ENCODE results near the gene NDUFS1. TPM values are rescaled to one million over a fixed set of nuclear protein-coding genes. Genes with fewer than 3 reads are reported as not detected.

Gene NDUFS1
- total and polyA plus RNA-seq, 10 of the 15 experiments (the other 5 are each of a cell fraction or from before 2014, with no cell fraction given): 62.6 to 108 (median 90.4) TPM

- Histone ChIP-seq H2AFZ (ENCODE audit: control insufficient read depth, low read depth, low read length) (no peak overlapping the region), H3K79me2 (ENCODE audit: control insufficient read depth, insufficient read depth, low read length) (no peaks in the 10 kb centered on the region), H3K27ac (ENCODE audit: control insufficient read depth, insufficient read depth) (no peak overlapping the region), H3K27me3 (replicated peaks in 1 of 2; ENCODE audit: control insufficient read depth in 2 of 2, insufficient read depth in 2 of 2, low read length in 1 of 2) (no peaks in the 10 kb centered on the region), H3K9me3 (replicated peaks; ENCODE audit: control insufficient read depth, insufficient read depth, low read length) (no peaks in the 10 kb centered on the region; the same call in 2 of the 3 replicates), H3K4me1 (ENCODE audit: control insufficient read depth, insufficient read depth, low read length) (no peaks in the 10 kb centered on the region), H3K4me3 (no peak overlapping the region), H4K20me1 (ENCODE audit: control insufficient read depth, insufficient read depth) (no peaks in the 10 kb centered on the region), H3K4me2 (ENCODE audit: control insufficient read depth, insufficient read depth) (no peak overlapping the region), H3K9ac (ENCODE audit: control insufficient read depth, insufficient read depth, low read length) (no peak overlapping the region), H3K36me3 (ENCODE audit: control insufficient read depth in 2 of 2, insufficient read depth in 2 of 2, low read length in 1 of 2) (no peaks in the 10 kb centered on the region)
- intact Hi-C loops (cut with micrococcal nuclease; ENCODE audit: unreplicated experiment): no loop called here
- ChIA-PET RAD21 (ENCODE audit: unreplicated experiment) (no interaction called here), CTCF (interaction anchor here (1.3 kb wide), 1 partner anchor 14 kb away, joined by 3 read pairs; no protein-coding TSS in a partner anchor), SMC1A (ENCODE audit: uncharacterized antibody, unreplicated experiment) (no interaction called here), POLR2A (no interaction called here)
- TF ChIP-seq PKNOX1 (IDR thresholded peaks at IDR 0.05) (no peak), CUX1 (IDR thresholded peaks at IDR 0.05; ENCODE audit: insufficient replicate concordance, low read depth, low read length) (no peak), ESRRA (IDR thresholded peaks at IDR 0.05; ENCODE audit: low read length) (no peak), LARP7 (IDR thresholded peaks at IDR 0.05) (no peak), SRF (IDR thresholded peaks at IDR 0.05; ENCODE audit: low read depth in 2 of 2, low read length in 2 of 2) (no peak)
- DNase-seq (ENCODE audit: low read depth, low spot score) (no peak), ATAC-seq (no peak), FAIRE-seq (no peak)
- no TSS peak for BruUV-seq (replicated peaks)
- 91% methylated on average over 7 of the region's 7 CpGs for WGBS (ENCODE audit: insufficient coverage, insufficient replicate concordance, low lambda C conversion rate, missing lambda C conversion rate)
- in situ Hi-C loops (cut with MboI): no loop called here
Observed at GRCh38 chr2:206112846-206113547, 46.2 kb downstream of the NDUFS1 start.

Data from GM12878 (cell line).